Measurements from ENCODE around the gene ACVR1.
A peak's percentile ranks its signal among the peaks of the same experiment; 100 is the strongest.
"Not testable (repeated sequence)": the region's sequence is repeated elsewhere in the genome, so short reads cannot be mapped to it uniquely, and the experiment has no call there.

The ACVR1 gene

DNA sequence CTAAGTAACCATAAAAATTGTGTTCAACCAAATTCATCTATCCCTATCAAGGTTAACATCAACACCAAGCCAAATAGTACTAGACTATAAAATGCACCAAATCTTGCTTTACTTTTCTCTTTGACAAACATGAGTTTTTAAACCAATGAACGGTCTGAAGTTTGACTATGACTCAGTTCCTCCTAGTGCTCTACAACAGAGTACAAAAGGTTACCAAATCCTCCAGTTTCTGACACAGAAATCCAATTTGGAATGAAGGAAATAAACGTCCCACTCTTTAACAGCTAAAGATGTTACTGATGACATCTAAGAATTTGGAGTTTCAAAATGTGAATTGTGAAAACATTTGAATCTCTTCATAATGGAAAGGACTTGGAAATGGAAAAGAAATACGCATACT lies 11.8 kb upstream of the ACVR1 start:
- H3K4me3 ChIP-seq (ENCODE audit: low read depth, low read length) = no peak overlapping the region
- TF ChIP-seq, protein P1, sequence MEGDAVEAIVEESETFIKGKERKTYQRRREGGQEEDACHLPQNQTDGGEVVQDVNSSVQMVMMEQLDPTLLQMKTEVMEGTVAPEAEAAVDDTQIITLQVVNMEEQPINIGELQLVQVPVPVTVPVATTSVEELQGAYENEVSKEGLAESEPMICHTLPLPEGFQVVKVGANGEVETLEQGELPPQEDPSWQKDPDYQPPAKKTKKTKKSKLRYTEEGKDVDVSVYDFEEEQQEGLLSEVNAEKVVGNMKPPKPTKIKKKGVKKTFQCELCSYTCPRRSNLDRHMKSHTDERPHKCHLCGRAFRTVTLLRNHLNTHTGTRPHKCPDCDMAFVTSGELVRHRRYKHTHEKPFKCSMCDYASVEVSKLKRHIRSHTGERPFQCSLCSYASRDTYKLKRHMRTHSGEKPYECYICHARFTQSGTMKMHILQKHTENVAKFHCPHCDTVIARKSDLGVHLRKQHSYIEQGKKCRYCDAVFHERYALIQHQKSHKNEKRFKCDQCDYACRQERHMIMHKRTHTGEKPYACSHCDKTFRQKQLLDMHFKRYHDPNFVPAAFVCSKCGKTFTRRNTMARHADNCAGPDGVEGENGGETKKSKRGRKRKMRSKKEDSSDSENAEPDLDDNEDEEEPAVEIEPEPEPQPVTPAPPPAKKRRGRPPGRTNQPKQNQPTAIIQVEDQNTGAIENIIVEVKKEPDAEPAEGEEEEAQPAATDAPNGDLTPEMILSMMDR (IDR thresholded peaks at IDR 0.05; ENCODE audit: low read depth, low read length, missing control alignments) = no peak
- no peak for DNase-seq (ENCODE audit: low read depth)

DNA sequence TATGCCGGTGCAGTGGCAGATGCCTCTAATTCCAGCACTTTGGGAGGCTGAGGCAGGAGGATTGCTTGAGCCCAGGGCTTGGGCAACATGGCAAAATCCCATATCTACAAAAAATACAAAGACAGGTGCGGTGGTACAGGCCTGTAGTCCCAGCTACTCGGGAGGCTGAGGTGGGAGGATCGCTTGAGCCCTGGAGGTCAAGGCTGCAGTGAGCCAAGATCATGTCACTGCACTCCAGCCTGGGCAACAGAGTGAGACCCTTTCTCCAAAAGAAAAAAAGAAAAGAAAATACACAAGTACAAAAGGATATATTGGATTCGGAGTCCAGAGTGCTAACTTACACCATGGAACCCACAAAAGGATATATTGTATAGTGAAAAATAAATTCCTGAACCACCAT lies 8.4 kb upstream of the ACVR1 start:
- DNase-seq (ENCODE audit: low read depth); H3K4me3 ChIP-seq (ENCODE audit: low read depth, low read length): not testable (repeated sequence)

DNA sequence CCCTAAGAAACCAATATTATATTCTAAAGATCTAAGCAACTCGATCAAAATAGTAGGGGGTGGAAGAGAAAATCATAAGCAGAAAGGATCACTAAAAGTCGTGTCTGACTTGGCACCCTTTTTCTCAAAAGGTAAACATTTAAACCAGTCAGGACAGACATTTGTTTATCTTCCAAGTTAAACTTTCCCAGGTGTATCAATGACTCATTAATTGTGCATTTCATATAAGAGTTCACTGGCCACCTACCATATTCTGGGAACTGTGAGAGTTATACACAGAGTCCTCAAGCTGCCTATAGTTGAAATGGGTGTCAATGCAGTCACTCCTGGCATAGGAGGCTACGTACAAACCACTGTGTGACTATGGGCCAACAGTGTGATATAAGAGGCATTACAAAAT lies 4.8 kb upstream of the ACVR1 start:
- DNase-seq (ENCODE audit: low read depth) = no peak
- TF ChIP-seq, protein P1 (IDR thresholded peaks at IDR 0.05; ENCODE audit: low read depth, low read length, missing control alignments) = no peak

DNA sequence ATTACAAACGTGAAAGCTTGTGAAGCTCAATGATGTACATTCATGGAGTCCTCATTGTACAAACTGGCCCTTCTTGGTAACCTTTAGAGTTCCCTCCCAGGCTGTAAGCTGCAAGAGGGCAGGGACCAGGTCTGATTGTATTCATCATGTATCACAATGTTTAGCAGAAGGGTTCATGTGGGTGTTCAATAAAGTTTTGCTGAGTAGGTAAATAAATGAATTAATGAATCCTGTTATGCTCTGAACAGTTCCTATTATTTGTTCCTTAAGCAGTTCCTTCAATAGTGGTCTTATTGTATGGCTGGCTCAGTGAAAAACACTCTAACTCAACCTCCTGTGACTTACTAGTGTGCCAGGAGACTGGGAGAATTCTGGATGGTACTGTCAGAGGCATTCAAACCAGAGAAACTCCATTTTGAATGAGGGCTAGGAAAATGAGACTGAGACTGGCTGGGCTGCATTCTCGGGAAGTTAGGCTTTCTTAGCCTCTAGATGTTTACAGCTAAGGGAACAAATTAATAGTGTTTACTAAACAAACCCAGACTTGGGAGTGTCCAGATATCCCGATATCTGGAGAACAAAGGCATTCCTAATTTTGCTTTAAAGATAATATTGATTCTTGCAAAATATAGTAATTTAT lies 1.8 kb upstream of the ACVR1 start:
- H3K4me3 ChIP-seq (ENCODE audit: low read depth, low read length) = no peak overlapping the region
- DNase-seq (ENCODE audit: low read depth) = no peak
- TF ChIP-seq, protein P1 (IDR thresholded peaks at IDR 0.05; ENCODE audit: low read depth, low read length, missing control alignments) = no peak

More for the DNA sequence above, 4.8 kb upstream of the ACVR1 start:
- no peak overlapping the region for H3K4me3 ChIP-seq (ENCODE audit: low read depth, low read length)

DNA sequence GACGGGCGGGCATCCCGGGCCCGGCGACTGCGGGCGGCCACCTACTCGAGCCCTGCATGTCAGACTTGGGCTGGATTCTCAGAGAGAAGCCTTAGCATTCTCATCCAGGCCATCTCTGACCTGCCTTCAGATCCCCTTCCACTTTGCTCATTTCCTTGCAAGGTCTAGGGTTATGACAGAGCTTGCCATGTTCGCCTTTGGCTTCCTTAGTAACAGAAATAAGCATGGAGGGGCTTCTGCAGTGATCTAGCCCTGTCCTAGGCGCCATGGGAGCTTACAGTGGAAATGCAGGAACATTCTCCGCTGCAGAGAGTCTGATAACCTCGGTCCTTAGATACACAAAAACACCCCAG lies 632 bp upstream of the ACVR1 start:
- peak overlapping the region; percentile 65 for H3K4me3 ChIP-seq (ENCODE audit: low read depth, low read length)
- TF ChIP-seq, protein P1 (IDR thresholded peaks at IDR 0.05; ENCODE audit: low read depth, low read length, missing control alignments) = no peak
- no peak for DNase-seq (ENCODE audit: low read depth)

DNA sequence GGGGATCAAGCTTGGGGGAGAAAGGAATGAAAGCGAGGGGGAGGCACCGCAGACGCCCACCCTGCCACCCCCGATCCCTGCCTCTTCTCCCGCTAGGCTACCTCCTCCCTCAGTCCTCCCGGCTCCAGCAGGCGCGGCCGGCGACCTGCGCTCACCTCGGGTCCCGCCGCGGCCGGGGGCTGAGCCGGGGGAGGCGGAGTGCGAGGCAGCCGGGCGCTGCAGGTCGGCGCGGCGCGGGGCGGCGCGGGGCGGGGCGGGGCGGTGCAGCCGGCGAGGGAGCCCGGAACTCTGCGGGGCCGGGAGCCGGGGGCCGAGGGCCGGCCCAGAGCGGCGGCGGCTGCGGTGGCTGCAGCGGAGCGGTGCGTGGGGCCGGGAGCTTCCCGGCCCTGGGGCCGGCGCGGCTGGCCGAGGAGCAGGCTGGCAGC lies 477 bp downstream of the ACVR1 start:
- DNase-seq (ENCODE audit: low read depth) = no peak
- TF ChIP-seq, protein P1 (IDR thresholded peaks at IDR 0.05; ENCODE audit: low read depth, low read length, missing control alignments) = no peak
- H3K4me3 ChIP-seq (ENCODE audit: low read depth, low read length) = peak overlapping the region; percentile 65

DNA sequence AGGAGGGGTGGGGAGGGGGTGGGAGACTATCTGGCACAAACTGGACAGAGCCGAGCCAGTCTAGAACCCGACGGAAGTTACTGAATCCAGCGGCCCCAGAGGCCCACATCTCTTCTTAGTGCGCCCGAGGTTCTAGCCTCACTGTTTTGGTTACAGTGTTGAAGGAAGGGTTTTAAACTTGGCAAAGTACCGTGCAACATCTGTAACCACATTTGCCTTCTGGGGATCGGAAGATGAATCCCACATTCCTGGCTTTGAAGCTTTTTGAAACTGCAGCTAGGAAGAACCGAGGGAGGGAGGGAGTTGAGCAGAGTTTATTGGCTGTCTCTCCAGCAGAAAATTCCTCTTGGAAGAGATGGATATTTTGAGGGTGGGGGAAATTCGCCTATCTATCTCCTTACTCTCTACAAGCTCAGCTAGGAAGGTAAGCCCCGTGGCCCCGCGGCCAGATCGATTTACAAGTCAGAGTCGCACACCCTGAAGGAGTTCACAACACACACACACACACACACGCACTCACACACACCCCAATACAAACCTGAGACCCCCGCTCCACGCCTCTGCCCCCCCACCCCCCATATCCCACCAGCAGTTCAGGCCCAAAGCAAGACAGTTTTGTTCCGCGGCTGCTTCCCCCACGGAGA lies 1.0 kb downstream of the ACVR1 start:
- TF ChIP-seq, protein P1 (IDR thresholded peaks at IDR 0.05; ENCODE audit: low read depth, low read length, missing control alignments) = no peak
- H3K4me3 ChIP-seq (ENCODE audit: low read depth, low read length) = peak overlapping the region; percentile 65
- no peak for DNase-seq (ENCODE audit: low read depth)
